ENCODE measurements around the gene CDK5R1.
"Not testable (repeated sequence)": the region's sequence is repeated elsewhere in the genome, so short reads cannot be mapped to it uniquely, and the experiment has no call there.

Gene CDK5R1

DNA sequence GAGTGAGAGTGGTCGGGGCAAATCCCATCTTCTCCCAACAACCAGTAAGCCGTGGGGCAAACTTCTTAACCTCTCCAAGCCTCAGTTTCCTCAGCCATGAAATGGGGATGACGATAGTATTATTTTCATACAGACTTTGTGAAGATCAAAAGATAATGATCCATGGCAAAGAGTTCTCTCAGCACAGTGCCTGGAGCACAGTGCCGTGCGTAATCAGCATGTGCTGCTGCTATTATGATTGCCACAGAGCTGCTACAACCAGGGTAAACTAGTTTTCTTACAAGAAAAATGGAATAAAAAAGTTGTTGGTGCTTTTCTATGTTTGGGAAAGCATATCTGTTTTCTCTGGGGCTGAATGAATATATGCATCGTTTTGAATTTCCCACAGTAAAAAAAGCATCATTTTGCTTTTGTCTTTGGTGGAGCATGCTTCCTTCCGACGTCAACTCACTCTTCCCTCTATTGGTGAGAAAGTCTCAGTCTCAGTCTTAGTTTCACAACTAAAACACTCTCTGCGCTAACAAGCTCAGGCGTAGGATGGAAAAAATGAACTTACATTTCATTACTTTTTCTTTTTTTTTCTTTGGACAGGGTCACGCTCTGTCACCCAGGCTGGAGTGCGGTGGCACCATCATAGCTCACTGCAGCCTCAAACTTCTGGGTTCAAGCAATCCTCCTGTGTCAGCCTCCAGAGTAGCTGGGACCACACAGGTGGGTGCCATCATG is 37.2 kb downstream of the CDK5R1 start:
- in situ Hi-C loops (cut with HindIII; ENCODE audit: low pct_ligation_motif_present, low pct_unique_long_range_greater_than_20kb, low sequenced_read_pairs): no loop called here
- no peak for DNase-seq

DNA sequence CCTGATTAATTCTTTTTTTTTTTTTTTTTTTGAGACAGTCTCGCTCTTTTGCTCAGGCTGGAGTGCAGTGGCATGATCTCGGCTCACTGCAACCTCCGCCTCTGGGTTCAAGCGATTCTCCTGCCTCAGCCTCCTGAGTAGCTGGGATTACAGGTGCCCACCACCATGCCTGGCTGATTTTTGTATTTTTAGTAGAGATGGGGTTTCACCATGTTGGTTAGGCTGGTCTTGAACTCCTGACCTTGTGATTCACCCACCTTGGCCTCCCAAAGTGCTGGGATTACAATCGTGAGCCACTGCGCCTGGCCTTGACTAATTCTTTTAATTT is 37.7 kb downstream of the CDK5R1 start:
- DNase-seq; in situ Hi-C loops (cut with HindIII; ENCODE audit: low pct_ligation_motif_present, low pct_unique_long_range_greater_than_20kb, low sequenced_read_pairs): not testable (repeated sequence)

DNA sequence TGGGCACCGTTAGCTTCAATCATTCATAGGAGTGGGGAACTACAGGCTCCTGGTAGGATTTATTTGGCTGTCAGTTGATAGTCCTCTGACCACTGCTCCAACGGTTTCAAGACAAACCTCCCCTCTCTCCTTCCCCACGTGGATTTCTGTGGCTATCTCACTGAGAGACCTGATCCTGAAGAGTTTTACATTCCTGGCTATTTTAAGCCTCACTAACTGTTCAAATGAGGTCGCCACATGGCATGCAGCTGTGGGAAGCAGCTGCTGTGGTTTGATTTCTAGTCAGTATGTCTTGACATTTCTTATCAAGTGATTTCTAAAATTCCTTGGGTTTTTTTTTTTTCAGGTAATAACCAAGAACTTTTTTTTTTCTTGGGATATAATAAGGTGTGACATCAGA is 38.3 kb downstream of the CDK5R1 start:
- DNase-seq: no peak
- in situ Hi-C loops (cut with HindIII; ENCODE audit: low pct_ligation_motif_present, low pct_unique_long_range_greater_than_20kb, low sequenced_read_pairs): no loop called here

DNA sequence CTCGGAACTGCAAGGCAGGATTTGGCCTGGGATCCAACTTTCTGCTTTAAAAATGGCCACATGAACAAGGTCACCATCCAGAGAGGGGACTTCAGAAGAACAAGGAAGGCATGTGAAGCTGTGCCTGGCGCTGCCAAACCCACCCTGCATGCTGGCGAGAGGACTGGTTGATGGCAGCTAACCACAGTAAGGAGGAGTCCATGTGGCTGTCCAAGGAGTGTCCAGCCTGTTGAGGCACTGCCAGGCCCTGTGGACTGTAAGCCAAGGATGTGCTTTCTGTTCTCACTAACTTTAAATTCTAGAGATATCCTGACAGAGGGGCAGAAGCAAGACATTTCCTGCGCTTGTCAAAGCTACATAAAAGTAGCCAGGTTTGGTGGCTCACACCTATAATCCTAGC is 40.4 kb downstream of the CDK5R1 start:
- in situ Hi-C loops (cut with HindIII; ENCODE audit: low pct_ligation_motif_present, low pct_unique_long_range_greater_than_20kb, low sequenced_read_pairs): no loop called here

DNA sequence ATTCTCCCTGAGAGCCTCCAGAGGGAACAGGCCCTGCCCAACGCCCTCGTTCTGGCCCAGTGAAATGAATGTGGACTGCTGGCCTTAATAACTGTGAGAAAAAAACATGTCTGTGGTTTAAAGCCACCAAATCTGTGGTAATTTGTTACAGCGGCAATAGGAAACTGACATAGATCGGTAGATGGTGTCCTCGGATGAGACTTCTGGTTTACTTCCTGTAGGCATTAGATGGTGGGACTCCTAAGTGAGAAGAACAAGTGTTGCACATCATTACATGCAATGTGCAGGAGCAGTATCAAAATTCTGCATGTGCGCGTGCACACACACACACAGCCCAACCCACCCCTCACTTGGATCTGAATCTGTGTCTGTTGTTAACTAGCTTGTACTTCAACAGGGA is 42.0 kb downstream of the CDK5R1 start:
- in situ Hi-C loops (cut with HindIII; ENCODE audit: low pct_ligation_motif_present, low pct_unique_long_range_greater_than_20kb, low sequenced_read_pairs): no loop called here
- no peak for DNase-seq

More for the DNA sequence above, 40.4 kb downstream of the CDK5R1 start:
- DNase-seq: no peak

DNA sequence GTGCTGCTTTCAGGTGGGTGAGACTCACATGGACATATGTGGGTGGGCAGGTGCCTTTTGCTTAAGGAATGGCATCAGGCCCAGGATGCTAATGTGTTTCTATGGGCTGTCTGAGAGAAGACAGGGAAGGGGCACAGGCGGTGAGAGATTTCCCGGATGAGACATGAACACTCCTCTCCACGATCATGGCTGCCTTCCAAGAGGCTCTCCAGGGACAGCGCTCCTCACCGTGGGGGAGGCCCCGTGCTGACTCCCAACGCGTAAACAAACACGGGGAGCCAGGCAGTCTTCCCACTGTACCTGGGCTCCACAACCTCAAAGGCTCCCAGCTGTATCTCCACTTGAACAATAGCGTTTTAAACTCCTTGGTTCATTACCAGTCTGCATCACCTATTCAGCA is 42.8 kb downstream of the CDK5R1 start:
- no peak for DNase-seq
- in situ Hi-C loops (cut with HindIII; ENCODE audit: low pct_ligation_motif_present, low pct_unique_long_range_greater_than_20kb, low sequenced_read_pairs): no loop called here

DNA sequence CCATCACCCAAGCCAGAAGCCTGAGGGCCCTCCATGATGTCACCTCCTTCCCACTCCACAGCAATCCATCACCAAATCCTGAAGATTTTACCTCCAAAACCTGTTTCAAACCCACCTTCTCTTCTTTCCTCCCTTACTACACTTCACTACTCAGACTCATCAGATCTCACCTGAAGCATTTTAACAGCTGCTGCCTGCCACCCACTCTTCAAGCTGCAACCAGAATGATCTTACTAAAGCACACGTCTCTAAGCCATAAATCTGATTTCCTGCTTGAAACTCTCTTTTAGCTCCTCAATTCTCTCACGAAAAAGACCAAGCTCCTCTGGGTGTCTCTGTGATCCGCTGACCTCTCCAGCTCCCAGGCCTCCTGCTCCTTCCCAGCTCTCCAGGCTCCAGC is 46.5 kb downstream of the CDK5R1 start:
- in situ Hi-C loops (cut with HindIII; ENCODE audit: low pct_ligation_motif_present, low pct_unique_long_range_greater_than_20kb, low sequenced_read_pairs): no loop called here
- no peak for DNase-seq

DNA sequence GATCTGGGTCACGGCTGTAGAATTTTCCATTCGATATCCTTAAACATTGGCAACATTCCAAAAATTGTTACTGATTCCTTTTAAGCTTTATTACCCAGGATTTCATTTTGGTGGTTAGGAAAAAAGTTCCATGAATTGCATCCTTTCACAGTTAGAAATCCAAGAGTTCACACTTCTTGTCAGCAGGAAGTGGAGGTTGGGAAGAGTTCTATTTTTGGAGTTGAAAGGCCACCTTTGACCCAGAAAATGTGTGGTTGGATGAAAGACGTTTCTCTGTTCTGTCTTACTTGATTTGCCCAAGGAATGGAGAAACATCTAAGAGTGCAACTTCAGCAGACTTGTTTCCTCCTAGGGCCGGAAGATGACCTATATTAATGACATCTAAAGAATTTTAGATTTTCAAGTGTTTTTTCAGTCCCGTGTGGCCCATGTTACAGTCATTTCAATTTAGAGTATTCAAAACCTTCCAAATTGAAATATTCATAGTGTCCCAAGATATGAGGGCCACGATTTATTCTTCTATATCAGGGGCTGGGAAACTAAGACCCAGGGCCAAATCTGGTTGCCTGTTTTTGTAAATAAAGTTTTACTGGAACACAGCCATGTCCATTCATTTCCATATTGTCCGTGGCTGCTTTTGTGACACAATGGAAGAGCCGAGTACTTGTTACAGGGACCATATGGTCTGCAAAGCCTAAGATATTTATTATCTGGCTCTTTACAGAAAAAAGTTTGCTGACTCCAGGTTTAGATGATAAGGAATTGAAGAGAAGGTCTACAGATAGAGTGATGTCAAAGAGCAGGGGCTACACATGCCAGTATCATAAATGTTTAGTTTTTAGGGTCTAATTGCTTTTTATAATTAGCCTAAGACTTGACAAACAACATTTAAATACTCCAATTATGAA is 50.2 kb downstream of the CDK5R1 start:
- in situ Hi-C loops (cut with HindIII; ENCODE audit: low pct_ligation_motif_present, low pct_unique_long_range_greater_than_20kb, low sequenced_read_pairs): no loop called here
- no peak for DNase-seq
